K562 (cell line): ENCODE measurements around the gene UBE2S. TPM values are rescaled to one million over a fixed set of nuclear protein-coding genes. Genes with fewer than 3 reads are reported as not detected.

ENCODE experiments used
- ATAC-seq: fragments of 200-7000 bp; cut with Tn5 transposase; 3 replicates; pipeline ENCODE4 v1.9.1; 2020; ENCODE audit warnings: moderate library complexity
- BruUV-seq: library from RNA; stranded (reverse); fragments of 400-500 nt; replicated peaks from 2 replicates; lab custom pipeline; 2021; lab: Mats Ljungman, UMichigan
- CTCF ChIA-PET: fragments of 300-600 bp; formaldehyde crosslinking; extraction: SDS; loops from one replicate; lab custom pipeline; 2021; ENCODE audit warnings: low intra/inter-chr PET ratio; lab: Yijun Ruan, JAX
- POLR2A ChIA-PET: fragments of 300-600, 350-650 bp; sonication (Branson Sonifier 250); formaldehyde crosslinking; extraction: SDS; loops from one replicate; lab custom pipeline; 2021; ENCODE audit warnings: antibody characterized with exemption, inconsistent platforms; lab: Yijun Ruan, JAX
- DNase-seq, 4 experiments: peaks; one replicate each; pipeline versions ENCODE4 v3.0.0 to v3.0.0-alpha.2; 2011 to 2018; ENCODE audit warnings: low spot score in 3 of 4, mixed read lengths in 3 of 4; ENCODE audit errors: extremely low read depth in 1 of 4
- FAIRE-seq: peaks from 2 replicates; lab custom pipeline; 2011; peaks lifted over from hg19 to GRCh38; lab: Jason Lieb, UNC
- H2AFZ ChIP-seq: 2 replicates; pipeline ENCODE4 v1.6.0; 2011; ENCODE audit warnings: low read depth, low read length, control low read depth, inconsistent platforms
- H3K27ac ChIP-seq: fragments of 200-600 bp; 3 replicates; pipeline ENCODE4 v1.8.0; 2011; ENCODE audit warnings: low read depth, mild to moderate bottlenecking, control low read depth, inconsistent platforms, low read length, moderate library complexity, mixed read lengths; ENCODE audit errors: extremely low read depth
- H3K27me3 ChIP-seq, 2 experiments: fragments of 300-600 bp in 1 of 2; 2 replicates in 1 of 2; 3 replicates in 1 of 2; pipeline versions ENCODE4 v1.6.0 to v1.8.0; 2011; ENCODE audit warnings: inconsistent platforms in 2 of 2, low read length in 2 of 2, mild to moderate bottlenecking in 1 of 2, mixed read lengths in 1 of 2, moderate library complexity in 1 of 2; ENCODE audit not compliant: control insufficient read depth in 2 of 2, insufficient read depth in 2 of 2
- H3K36me3 ChIP-seq: fragments of 300-600 bp; 3 replicates; pipeline ENCODE4 v1.8.0; 2011; ENCODE audit warnings: mild to moderate bottlenecking, low read length, inconsistent platforms; ENCODE audit not compliant: control insufficient read depth, insufficient read depth
- H3K4me1 ChIP-seq, 2 experiments: fragments of 200-600 bp in 1 of 2; replicated peaks in 1 of 2; 2 replicates in 1 of 2; 3 replicates in 1 of 2; pipeline versions ENCODE4 v1.5.1 to v1.8.0; 2011; ENCODE audit warnings: inconsistent platforms in 2 of 2, low read length in 2 of 2, mild to moderate bottlenecking in 1 of 2, mixed read lengths in 1 of 2, moderate library complexity in 1 of 2; ENCODE audit not compliant: control insufficient read depth in 2 of 2, insufficient read depth in 2 of 2
- H3K4me2 ChIP-seq: 2 replicates; pipeline ENCODE4 v1.6.1; 2011; ENCODE audit warnings: low read length, control low read depth, inconsistent platforms, mixed read lengths; ENCODE audit not compliant: insufficient read depth
- H3K4me3 ChIP-seq: fragments of 200-600 bp; sonication (generic), shearing (Covaris generic); 2 replicates; pipeline ENCODE4 v1.5.1; 2016; ENCODE audit warnings: control low read depth, inconsistent platforms
- H3K79me2 ChIP-seq: fragments of 200-600 bp; 3 replicates; pipeline ENCODE4 v1.8.0; 2011; ENCODE audit warnings: low read length, inconsistent platforms; ENCODE audit not compliant: control insufficient read depth, insufficient read depth
- H3K9ac ChIP-seq, 2 experiments: 2 replicates each; pipeline versions ENCODE4 v1.6.0 to v1.6.1; 2011; ENCODE audit warnings: low read depth in 2 of 2, low read length in 2 of 2, control low read depth in 1 of 2, inconsistent platforms in 1 of 2, mild to moderate bottlenecking in 1 of 2, mixed read lengths in 1 of 2; ENCODE audit not compliant: insufficient read depth in 1 of 2
- H3K9me1 ChIP-seq: one replicate; pipeline ENCODE4 v1.6.0; 2011; ENCODE audit warnings: inconsistent platforms, mild to moderate bottlenecking, low read length, moderate library complexity; ENCODE audit not compliant: control insufficient read depth, insufficient read depth
- H3K9me3 ChIP-seq: replicated peaks from 2 replicates; pipeline ENCODE4 v1.5.1; 2011; ENCODE audit warnings: low read depth, low read length, inconsistent platforms; ENCODE audit not compliant: control insufficient read depth, insufficient read depth
- H4K20me1 ChIP-seq: replicated peaks from 2 replicates; pipeline ENCODE4 v1.6.1; 2011; ENCODE audit warnings: low read length, inconsistent platforms, mixed read lengths; ENCODE audit not compliant: control insufficient read depth, insufficient read depth
- CTBP1 ChIP-seq: fragments of 450-650 bp; IDR thresholded peaks from 2 replicates; pipeline ENCODE4 v1.6.1; 2016; ENCODE audit warnings: borderline replicate concordance
- GABPB2 ChIP-seq: fragments of 250-450 bp; sonication (Bioruptor Pico); conservative IDR thresholded peaks from 2 replicates; pipeline ENCODE4 v1.5.1; 2021; ENCODE audit warnings: mild to moderate bottlenecking
- L3MBTL2 ChIP-seq: fragments of 450-650 bp; IDR thresholded peaks from 2 replicates; pipeline ENCODE4 v1.6.1; 2016; ENCODE audit warnings: mild to moderate bottlenecking, moderate library complexity
- RB1 ChIP-seq: fragments of 450-650 bp; IDR thresholded peaks from 2 replicates; pipeline ENCODE4 v1.6.1; 2017; ENCODE audit warnings: low read depth, mild to moderate bottlenecking
- RCOR1 ChIP-seq, 2 experiments: IDR thresholded peaks; 2 replicates each; pipeline ENCODE4 v1.6.1; 2012; ENCODE audit warnings: low read depth in 2 of 2, low read length in 2 of 2, borderline replicate concordance in 1 of 2, improper control_type of control experiment in 1 of 2
- WGBS: fragments of 100-300 bp; shearing (Covaris generic); methylation state at CpG from one replicate; pipeline ENCODE4 v1.1.6; 2016; ENCODE audit warnings: low coverage, mixed read lengths; ENCODE audit not compliant: insufficient coverage; ENCODE audit errors: missing lambda C conversion rate; 5-methylcytosine and 5-hydroxymethylcytosine counted together
- in situ Hi-C: fragments of 300-500 bp; cut with MboI; formaldehyde crosslinking; loops from 4 replicates; pipeline ENCODE4 v1.15.0; 2018; ENCODE audit warnings: inconsistent platforms, mixed read lengths
- intact Hi-C: fragments of 100-400 bp; cut with micrococcal nuclease; formaldehyde crosslinking; loops from 2 replicates; pipeline ENCODE4 v1.14.2; 2022
- polyA plus RNA-seq, 8 experiments: library from polyadenylated mRNA; depleted of rRNA in 4 of 8; stranded (reverse) in 5 of 8; unstranded in 3 of 8; fragments of >200 nt; fragmentation: Nextera tagmentation in 2 of 8; fragmentation: Illumina TruSeq in 1 of 8; extraction: Ambion mirVana in 2 of 8; extraction: Trizol in 1 of 8; gene quantifications; 2 replicates each; pipeline versions ENCODE4 v1.2.1 to v1.2.3, GENCODE V29; 2011 to 2014; ENCODE audit warnings: inconsistent platforms in 1 of 8, missing spikeins in 1 of 8
- total RNA-seq, 7 experiments: library from RNA; depleted of rRNA in 6 of 7; stranded (reverse); fragments of >200 nt in 6 of 7; fragmentation: Illumina TruSeq in 2 of 7; extraction: Trizol in 2 of 7; gene quantifications; 2 replicates each; pipeline versions ENCODE4 v1.2.1 to v1.2.3, GENCODE V29; 2011 to 2021; ENCODE audit warnings: low replicate concordance in 1 of 7
- TF ChIP-seq, protein P1 (sequence below): fragments of 250-450 bp; sonication (Bioruptor Pico); IDR thresholded peaks from 2 replicates; pipeline ENCODE4 v1.8.0; 2022; ENCODE audit warnings: moderate library complexity, mild to moderate bottlenecking, inconsistent platforms
- TF ChIP-seq, protein P2 (sequence below): sonication (generic); formaldehyde crosslinking; IDR thresholded peaks from 2 replicates; pipeline ENCODE4 v1.8.1; 2023; ENCODE audit warnings: mild to moderate bottlenecking, missing genetic modification reagents
- TF ChIP-seq, protein P3 (sequence below), 3 experiments: IDR thresholded peaks in 2 of 3; conservative IDR thresholded peaks in 1 of 3; 2 replicates each; pipeline ENCODE4 v1.5.1; 2011 to 2012; ENCODE audit warnings: low read length in 3 of 3, mild to moderate bottlenecking in 3 of 3, control low read depth in 2 of 3, improper control_type of control experiment in 1 of 3, inconsistent platforms in 1 of 3, low read depth in 1 of 3, mixed read lengths in 1 of 3, moderate library complexity in 1 of 3; ENCODE audit not compliant: insufficient read depth in 2 of 3
- TF ChIP-seq, protein P4 (sequence below), 2 experiments: IDR thresholded peaks; 2 replicates each; pipeline ENCODE4 v1.6.1; 2011; ENCODE audit warnings: borderline replicate concordance in 1 of 2, control low read depth in 1 of 2, low read depth in 1 of 2, low read length in 1 of 2, mild to moderate bottlenecking in 1 of 2, mixed read lengths in 1 of 2, moderate library complexity in 1 of 2; ENCODE audit not compliant: insufficient read depth in 1 of 2, insufficient read length in 1 of 2, poor library complexity in 1 of 2, severe bottlenecking in 1 of 2; ENCODE audit errors: extremely low read depth in 1 of 2

Gene UBE2S
- total and polyA plus RNA-seq, 9 of the 15 experiments (the other 6 are each of a cell fraction or from before 2014, with no cell fraction given): 1.5 to 1,305 (median 157) TPM

DNA sequence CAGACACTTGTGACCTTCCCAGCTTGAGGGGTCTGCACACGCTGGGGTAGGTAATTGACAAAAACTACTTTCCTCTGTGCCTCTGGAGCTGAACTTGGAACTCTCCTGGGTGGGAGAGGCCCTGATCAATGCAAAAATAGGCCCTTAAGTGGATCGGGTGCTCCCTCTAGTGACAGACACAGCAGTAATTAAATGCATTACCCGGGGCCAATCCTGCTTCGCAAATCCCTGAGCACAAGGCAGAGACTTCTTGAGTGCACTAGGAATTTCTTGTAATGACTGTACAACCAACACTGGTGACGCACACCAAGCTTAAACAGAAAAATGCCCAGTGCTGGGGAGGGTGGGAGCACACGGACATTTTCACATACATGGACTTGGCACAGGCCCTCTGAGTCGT is 10.6 kb upstream of the UBE2S start:
- ATAC-seq (peak; percentile 96), DNase-seq (peak; percentile 59 to 80 (median 70)), FAIRE-seq (peak; percentile 93)
- 0 out of 2 replicates have a peak, but pooled peaks cover 3% of the 10 kb centered on the region for H3K9me3 ChIP-seq
- H3K4me1 ChIP-seq: peaks cover 4 to 10% of the 10 kb centered on the region in 2 experiments; a peak in 3 of 5 replicates
- H3K27ac ChIP-seq: no peak overlapping the region; the same call in 2 of the 3 replicates
- H4K20me1 ChIP-seq: no peaks in the 10 kb centered on the region
- POLR2A ChIA-PET: interaction anchor here (0.6 to 2.5 kb wide), 4 partner anchors 11 to 330 kb away, joined by 3 to 14 read pairs (median 8); partner anchors contain the start of gene UBE2S
- in situ Hi-C loops (no loop called here), intact Hi-C loops (loop anchor here (10.0 kb wide), 1 partner anchor 333 kb away; no protein-coding TSS in a partner anchor)
- no peak overlapping the region for H3K9ac ChIP-seq
- WGBS: 11% methylated on average over 7 of the region's 7 CpGs
- no peaks in the 10 kb centered on the region for H3K36me3 ChIP-seq
- no peaks in the 10 kb centered on the region for H3K79me2 ChIP-seq
- no peak overlapping the region for H3K4me3 ChIP-seq
- no peaks in the 10 kb centered on the region for H3K27me3 ChIP-seq
- H3K4me2 ChIP-seq: no peak overlapping the region
- CTCF ChIA-PET: interaction anchor here (0.6 to 2.2 kb wide), 3 partner anchors 206 to 276 kb away, joined by 4 to 5 read pairs (median 4); no protein-coding TSS in a partner anchor
- peak overlapping the region; percentile 50; the same call in 1 of the 2 replicates for H2AFZ ChIP-seq
- H3K9me1 ChIP-seq: no peaks in the 10 kb centered on the region
- BruUV-seq: no TSS peak
- TF ChIP-seq, protein P1, sequence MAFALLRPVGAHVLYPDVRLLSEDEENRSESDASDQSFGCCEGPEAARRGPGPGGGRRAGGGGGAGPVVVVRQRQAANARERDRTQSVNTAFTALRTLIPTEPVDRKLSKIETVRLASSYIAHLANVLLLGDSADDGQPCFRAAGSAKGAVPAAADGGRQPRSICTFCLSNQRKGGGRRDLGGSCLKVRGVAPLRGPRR: no peak
- TF ChIP-seq GABPB2 (no peak), CTBP1 (peak; percentile 48), RCOR1 (IDR thresholded peaks at IDR 0.05; ENCODE audit: borderline replicate concordance in 1 of 2, low read depth in 2 of 2, low read length in 2 of 2) (peak in 1 of 2 experiments; percentile 22; a peak in 1 of 4 replicates), RB1 (0 out of 2 replicates have a peak, but pooled peaks have one; percentile 40), L3MBTL2 (peak; percentile 88)
- TF ChIP-seq, protein P2, sequence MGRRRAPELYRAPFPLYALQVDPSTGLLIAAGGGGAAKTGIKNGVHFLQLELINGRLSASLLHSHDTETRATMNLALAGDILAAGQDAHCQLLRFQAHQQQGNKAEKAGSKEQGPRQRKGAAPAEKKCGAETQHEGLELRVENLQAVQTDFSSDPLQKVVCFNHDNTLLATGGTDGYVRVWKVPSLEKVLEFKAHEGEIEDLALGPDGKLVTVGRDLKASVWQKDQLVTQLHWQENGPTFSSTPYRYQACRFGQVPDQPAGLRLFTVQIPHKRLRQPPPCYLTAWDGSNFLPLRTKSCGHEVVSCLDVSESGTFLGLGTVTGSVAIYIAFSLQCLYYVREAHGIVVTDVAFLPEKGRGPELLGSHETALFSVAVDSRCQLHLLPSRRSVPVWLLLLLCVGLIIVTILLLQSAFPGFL (CRISPR knock-in tag): 0 out of 2 replicates have a peak, but pooled peaks have one; percentile 61
- TF ChIP-seq, protein P3, sequence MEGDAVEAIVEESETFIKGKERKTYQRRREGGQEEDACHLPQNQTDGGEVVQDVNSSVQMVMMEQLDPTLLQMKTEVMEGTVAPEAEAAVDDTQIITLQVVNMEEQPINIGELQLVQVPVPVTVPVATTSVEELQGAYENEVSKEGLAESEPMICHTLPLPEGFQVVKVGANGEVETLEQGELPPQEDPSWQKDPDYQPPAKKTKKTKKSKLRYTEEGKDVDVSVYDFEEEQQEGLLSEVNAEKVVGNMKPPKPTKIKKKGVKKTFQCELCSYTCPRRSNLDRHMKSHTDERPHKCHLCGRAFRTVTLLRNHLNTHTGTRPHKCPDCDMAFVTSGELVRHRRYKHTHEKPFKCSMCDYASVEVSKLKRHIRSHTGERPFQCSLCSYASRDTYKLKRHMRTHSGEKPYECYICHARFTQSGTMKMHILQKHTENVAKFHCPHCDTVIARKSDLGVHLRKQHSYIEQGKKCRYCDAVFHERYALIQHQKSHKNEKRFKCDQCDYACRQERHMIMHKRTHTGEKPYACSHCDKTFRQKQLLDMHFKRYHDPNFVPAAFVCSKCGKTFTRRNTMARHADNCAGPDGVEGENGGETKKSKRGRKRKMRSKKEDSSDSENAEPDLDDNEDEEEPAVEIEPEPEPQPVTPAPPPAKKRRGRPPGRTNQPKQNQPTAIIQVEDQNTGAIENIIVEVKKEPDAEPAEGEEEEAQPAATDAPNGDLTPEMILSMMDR (IDR thresholded peaks at IDR 0.05 in 2 of 3, conservative IDR thresholded peaks at IDR 0.05 in 1 of 3; ENCODE audit: insufficient read depth in 2 of 3, low read depth in 1 of 3, low read length in 3 of 3): peak; percentile 76 to 92 (median 82)
- TF ChIP-seq, protein P4, sequence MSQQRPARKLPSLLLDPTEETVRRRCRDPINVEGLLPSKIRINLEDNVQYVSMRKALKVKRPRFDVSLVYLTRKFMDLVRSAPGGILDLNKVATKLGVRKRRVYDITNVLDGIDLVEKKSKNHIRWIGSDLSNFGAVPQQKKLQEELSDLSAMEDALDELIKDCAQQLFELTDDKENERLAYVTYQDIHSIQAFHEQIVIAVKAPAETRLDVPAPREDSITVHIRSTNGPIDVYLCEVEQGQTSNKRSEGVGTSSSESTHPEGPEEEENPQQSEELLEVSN (IDR thresholded peaks at IDR 0.05; ENCODE audit: borderline replicate concordance in 1 of 2, extremely low read depth in 1 of 2, insufficient read depth in 1 of 2, insufficient read length in 1 of 2, low read depth in 1 of 2, low read length in 1 of 2, poor library complexity in 1 of 2, severe bottlenecking in 1 of 2): peak in 1 of 2 experiments; percentile 71
